HG03575 (cell line): Measurements from ENCODE around the gene PARP8.
"Not testable (repeated sequence)": the region's sequence is repeated elsewhere in the genome, so short reads cannot be mapped to it uniquely, and the experiment has no call there.

Experiments used
- ATAC-seq: cut with Tn5 transposase; IDR thresholded peaks from one replicate; pipeline ENCODE4 v1.9.1; 2021; ENCODE audit not compliant: unreplicated experiment, insufficient number of reproducible peaks, low FRiP score; ENCODE audit errors: extremely low read depth

The PARP8 gene

GRCh38 chr5:50759526-50760270 is 93.3 kb downstream of the PARP8 start:
- ATAC-seq = no peak

- ATAC-seq = no peak
Measured at GRCh38 chr5:50763351-50763750, 96.9 kb downstream of the PARP8 start.

GRCh38 chr5:50763846-50764245 is 97.4 kb downstream of the PARP8 start:
- ATAC-seq = no peak

- no peak for ATAC-seq
Measured at GRCh38 chr5:50766042-50766441, 99.6 kb downstream of the PARP8 start.

- ATAC-seq = no peak
Measured at GRCh38 chr5:50766462-50766861, 100.0 kb downstream of the PARP8 start.

DNA sequence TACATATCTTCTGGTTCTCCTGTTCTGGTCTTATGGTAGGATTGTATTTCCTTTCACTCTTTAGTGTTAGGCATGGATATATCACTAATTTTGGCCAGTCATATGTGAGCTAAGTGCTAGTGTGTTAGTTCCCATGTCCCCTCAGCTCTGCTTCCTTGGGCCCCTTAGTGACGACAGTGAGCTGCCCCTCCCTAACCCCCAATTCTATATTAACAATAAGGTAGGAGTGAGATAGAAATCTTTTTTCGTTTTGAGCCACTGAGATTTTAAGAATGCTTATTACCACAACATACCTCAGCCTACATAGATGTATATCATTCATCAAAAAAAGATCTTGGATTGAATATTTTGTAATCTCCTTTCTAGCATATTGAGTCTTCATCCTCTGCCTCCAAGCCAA is 100.5 kb downstream of the PARP8 start:
- no peak for ATAC-seq

DNA sequence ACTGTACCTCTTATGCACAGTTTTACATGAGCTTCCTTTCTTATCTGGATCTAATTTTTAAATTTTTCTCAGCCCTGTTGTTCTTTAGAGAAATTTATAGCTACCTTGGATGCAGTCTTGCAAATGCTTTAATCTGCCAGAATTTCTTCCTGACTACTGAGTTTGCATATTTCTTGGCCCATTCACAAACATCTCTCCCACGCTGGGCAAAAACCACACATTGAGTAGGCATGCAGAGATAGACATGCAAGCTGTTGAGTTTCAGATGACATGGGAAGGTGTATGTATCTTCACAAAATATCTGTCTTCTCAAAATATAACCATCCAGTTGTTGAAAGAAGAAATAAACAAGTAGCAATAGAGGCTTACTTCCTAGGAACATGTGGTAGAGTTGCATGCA is 101.2 kb downstream of the PARP8 start:
- ATAC-seq = no peak

- no peak for ATAC-seq
Measured at GRCh38 chr5:50768634-50769033, 102.2 kb downstream of the PARP8 start.

DNA sequence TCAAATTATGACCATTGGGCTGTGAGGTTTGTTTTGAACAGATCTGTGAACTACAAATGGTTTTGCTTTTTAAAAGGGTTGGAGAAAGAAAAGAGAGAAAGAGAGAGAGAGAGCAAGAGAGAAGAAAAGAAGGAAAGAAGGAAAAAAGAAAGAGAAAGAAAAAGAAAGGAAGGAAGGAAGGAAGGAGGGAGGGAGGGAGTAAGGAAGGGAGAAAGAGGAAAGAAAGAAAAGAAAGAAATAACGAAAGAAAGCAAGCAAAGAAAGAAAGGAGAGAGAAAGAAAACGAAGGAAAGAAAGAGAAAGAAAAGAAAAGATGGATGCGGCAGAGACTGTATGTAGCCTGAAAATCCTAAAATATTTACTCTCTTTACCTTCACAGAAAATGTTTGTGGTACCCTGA is 104.0 kb downstream of the PARP8 start:
- ATAC-seq = no peak

GRCh38 chr5:50774446-50775175 is 108.2 kb downstream of the PARP8 start:
- not testable (repeated sequence) for ATAC-seq

- ATAC-seq = no peak
Measured at GRCh38 chr5:50786073-50786472, 119.6 kb downstream of the PARP8 start.

GRCh38 chr5:50791813-50792212 is 125.4 kb downstream of the PARP8 start:
- no peak for ATAC-seq

- no peak for ATAC-seq
Measured at GRCh38 chr5:50792843-50793242, 126.4 kb downstream of the PARP8 start.

GRCh38 chr5:50794812-50795211 is 128.4 kb downstream of the PARP8 start:
- no peak for ATAC-seq

DNA sequence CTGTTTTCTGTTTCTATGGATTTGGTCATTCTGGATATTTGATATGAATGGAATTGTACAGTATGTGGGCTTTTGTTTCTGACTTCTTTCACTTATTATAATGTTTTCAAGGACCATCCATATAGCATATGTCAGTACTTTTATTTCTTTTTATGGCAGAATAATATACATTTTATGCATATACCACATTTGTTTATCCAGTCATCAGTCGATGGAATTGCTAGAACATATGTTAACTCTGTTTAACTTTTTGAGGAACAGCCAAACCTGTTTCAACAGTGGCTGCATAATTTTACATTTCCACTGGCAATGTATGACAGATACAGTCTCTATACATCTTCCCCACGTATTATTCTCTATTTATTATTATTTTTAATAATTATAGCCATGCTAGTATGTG is 131.6 kb downstream of the PARP8 start:
- ATAC-seq = no peak

DNA sequence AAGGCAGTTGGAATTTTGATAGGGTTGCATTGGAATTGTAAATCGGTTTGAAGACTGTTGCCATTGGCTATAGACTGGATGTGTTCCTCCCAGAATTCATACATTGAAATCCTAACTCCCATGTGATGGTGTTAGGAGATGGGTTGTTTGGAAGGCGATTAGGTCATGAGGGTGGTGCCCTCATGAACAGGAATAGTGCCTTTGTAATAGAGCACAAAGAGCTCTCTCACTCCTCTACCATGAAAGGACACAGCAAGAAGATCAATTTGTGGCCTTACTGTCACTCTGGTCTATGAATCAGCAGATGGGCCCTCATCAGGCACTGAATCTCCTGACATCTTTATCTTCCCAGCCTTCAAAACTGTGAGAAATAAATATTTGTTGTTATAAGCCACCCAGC is 133.2 kb downstream of the PARP8 start:
- no peak for ATAC-seq

DNA sequence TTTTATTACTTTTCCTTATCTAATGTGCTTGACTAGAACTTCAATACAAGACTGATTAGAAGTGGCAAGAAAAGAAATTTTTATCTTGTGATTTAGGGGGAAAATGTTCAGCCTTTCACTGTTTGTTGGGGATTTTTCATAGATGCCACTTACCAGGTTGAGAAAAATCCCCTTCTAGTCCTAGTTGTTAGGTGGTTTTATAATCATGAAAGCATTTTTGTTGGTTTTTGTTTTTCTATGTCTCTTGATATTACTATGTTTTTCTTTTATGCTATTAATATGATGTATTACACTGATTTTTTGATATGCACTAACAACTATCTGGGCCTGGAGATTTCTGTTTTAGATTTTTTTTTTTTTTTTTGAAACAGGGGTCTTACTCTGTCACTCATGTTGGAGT is 134.0 kb downstream of the PARP8 start:
- no peak for ATAC-seq

- ATAC-seq = no peak
Measured at GRCh38 chr5:50807661-50808060, 141.2 kb downstream of the PARP8 start.

DNA sequence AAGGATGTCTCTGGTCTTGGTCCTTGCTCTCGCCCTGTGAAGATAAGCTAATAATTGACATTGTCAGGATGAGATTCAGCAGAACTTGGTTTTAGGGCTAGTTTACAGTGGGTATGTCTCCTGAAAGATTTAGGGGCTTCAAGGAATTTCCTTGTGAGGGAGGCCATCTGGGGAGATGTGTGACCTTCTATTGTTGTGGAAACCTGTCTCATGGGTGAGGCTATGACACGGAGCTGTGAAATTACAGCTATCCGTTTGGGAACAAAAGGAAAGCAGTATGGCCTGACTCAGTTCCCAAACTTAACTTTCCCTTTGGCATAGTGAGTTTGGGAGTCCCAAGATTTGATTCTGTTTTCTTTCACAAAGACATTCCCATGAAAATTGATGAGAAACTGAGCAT is 142.0 kb downstream of the PARP8 start:
- ATAC-seq = no peak

GRCh38 chr5:50811746-50812145 is 145.3 kb downstream of the PARP8 start:
- ATAC-seq = not testable (repeated sequence)

GRCh38 chr5:50813691-50814090 is 147.3 kb downstream of the PARP8 start:
- no peak for ATAC-seq
